ENCODE measurements around the gene ST7L. TPM values are rescaled to one million over a fixed set of nuclear protein-coding genes. Genes with fewer than 3 reads are reported as not detected.
"Not testable (repeated sequence)": the region's sequence is repeated elsewhere in the genome, so short reads cannot be mapped to it uniquely, and the experiment has no call there.

The ST7L gene
- total RNA-seq, 1 donor from 2014 or later: 26.3 TPM

- peak; percentile 79 for DNase-seq (ENCODE audit: low read depth)
Observed at GRCh38 chr1:112501810-112502641, 116.9 kb downstream of the ST7L start.

DNA sequence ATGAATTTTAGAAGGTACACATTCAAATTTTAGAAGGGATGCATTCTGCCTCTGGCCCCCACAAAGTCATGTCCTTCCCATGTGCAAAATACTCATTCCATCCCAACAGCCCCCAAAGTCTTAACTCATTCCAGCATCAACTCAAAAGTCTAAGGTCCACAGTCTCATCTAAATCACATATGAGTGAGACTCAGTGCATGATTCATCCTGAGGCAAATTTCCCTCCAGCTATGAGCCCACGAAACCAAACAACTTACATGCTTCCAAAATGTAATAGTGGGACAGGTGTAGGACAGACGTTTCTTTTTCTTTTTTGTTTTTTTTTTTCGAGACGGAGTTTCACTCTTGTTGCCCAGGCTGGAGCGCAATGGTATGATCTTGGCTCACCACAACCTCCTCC is 122.7 kb downstream of the ST7L start:
- DNase-seq (ENCODE audit: low read depth): no peak

- no peak for DNase-seq (ENCODE audit: low read depth)
Observed at GRCh38 chr1:112493351-112493750, 125.6 kb downstream of the ST7L start.

DNA sequence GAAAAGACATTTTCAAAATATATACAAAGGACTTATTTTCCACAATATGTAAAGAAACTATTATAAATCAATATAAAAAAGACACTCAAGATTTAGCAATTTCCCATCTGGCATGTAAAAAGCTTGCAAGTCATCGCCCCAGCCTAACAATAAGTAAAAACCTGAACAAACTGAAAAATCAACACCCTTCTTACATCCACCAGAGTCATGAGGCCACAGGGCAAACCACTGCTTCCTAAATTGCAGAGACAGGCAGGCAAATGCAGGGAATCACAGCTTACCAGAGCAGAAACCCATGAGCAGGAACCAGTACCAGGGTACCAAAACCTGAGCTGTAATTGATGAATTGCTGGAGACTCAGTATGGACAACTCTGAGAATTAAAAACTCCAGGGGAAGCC is 126.9 kb downstream of the ST7L start:
- no peak for DNase-seq (ENCODE audit: low read depth)

DNA sequence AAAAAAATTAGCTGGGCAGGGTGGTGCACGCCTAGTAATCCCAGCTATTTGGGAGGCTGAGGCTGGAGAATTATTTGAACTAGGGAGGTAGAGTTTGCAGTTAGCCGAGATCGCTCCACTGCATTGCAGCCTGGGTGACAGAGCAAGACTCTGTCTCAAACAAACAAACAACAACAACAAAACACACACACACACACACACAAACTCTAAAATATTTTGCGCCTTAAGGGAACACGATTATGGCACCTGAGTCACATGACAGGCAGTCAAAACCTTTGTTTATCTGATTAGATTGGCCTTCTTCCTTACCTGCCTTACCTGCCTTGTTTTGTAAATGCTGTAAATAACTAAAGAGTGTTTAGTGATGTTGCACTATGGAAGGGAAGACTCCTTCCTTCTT is 130.8 kb downstream of the ST7L start:
- no peak for DNase-seq (ENCODE audit: low read depth)

- not testable (repeated sequence) for DNase-seq (ENCODE audit: low read depth)
Observed at GRCh38 chr1:112487686-112488085, 131.3 kb downstream of the ST7L start.

GRCh38 chr1:112486063-112486462 is 132.9 kb downstream of the ST7L start:
- DNase-seq (ENCODE audit: low read depth): not testable (repeated sequence)

GRCh38 chr1:112478314-112478713 is 140.6 kb downstream of the ST7L start:
- DNase-seq (ENCODE audit: low read depth): no peak

GRCh38 chr1:112477550-112477949 is 141.4 kb downstream of the ST7L start:
- DNase-seq (ENCODE audit: low read depth): no peak

Other genes starting within 250 kb of the ST7L start
- 11.8 and 12.2 TPM in 2 replicates for gene CTTNBP2NL, start 222.9 kb downstream of the ST7L start, total RNA-seq
- gene WNT2B, start 110.2 kb downstream of the ST7L start, total RNA-seq: 0.31 and 0.67 TPM in 2 replicates
- gene CAPZA1, start 691 bp upstream of the ST7L start, total RNA-seq: 175 and 193 TPM in 2 replicates
- 15.0 and 16.4 TPM in 2 replicates for gene MOV10, start 55.5 kb upstream of the ST7L start, total RNA-seq
- gene RHOC, start 88.0 kb upstream of the ST7L start, total RNA-seq: 174 and 188 TPM in 2 replicates
- 1.5 and 2.4 TPM in 2 replicates for gene PPM1J, start 96.2 kb upstream of the ST7L start, total RNA-seq

Data from myocyte (in vitro differentiated cells).